OCI-LY1 (cell line): ENCODE results near the gene IRS1.

ENCODE experiments used
- H2AFZ ChIP-seq: fragments of 200-600 bp; sonication (generic), shearing (Covaris generic); 2 replicates; pipeline ENCODE4 v1.6.0; 2014; ENCODE audit warnings: antibody characterized with exemption, mild to moderate bottlenecking, low read length
- H3F3A ChIP-seq: fragments of 200-600 bp; sonication (generic), shearing (Covaris generic); 2 replicates; pipeline ENCODE4 v1.6.0; 2014; ENCODE audit warnings: mild to moderate bottlenecking, antibody characterized with exemption, low read length, moderate library complexity; ENCODE audit not compliant: insufficient read depth
- H3K27ac ChIP-seq: fragments of 200-600 bp; sonication (generic); 2 replicates; pipeline ENCODE4 v1.5.1; 2014; ENCODE audit warnings: low read length, mixed run types, mild to moderate bottlenecking, low read depth; ENCODE audit not compliant: poor library complexity, severe bottlenecking
- H3K27me3 ChIP-seq: fragments of 200-600 bp; sonication (generic); 2 replicates; pipeline ENCODE4 v1.6.0; 2014; ENCODE audit warnings: antibody characterized with exemption, mild to moderate bottlenecking, low read length, moderate library complexity; ENCODE audit not compliant: insufficient read depth
- H3K36me3 ChIP-seq: fragments of 200-600 bp; sonication (generic); 2 replicates; pipeline ENCODE4 v1.6.1; 2014; ENCODE audit warnings: mild to moderate bottlenecking, antibody characterized with exemption, low read length, moderate library complexity, mixed read lengths; ENCODE audit not compliant: insufficient read depth
- H3K4me1 ChIP-seq: fragments of 200-600 bp; sonication (generic); 2 replicates; pipeline ENCODE4 v1.5.1; 2014; ENCODE audit warnings: mild to moderate bottlenecking, low read length, moderate library complexity; ENCODE audit not compliant: insufficient read depth, severe bottlenecking
- H3K4me2 ChIP-seq: fragments of 200-600 bp; sonication (generic), shearing (Covaris generic); 2 replicates; pipeline ENCODE4 v1.6.1; 2014; ENCODE audit warnings: low read length
- H3K4me3 ChIP-seq: fragments of 200-600 bp; sonication (generic); 2 replicates; pipeline ENCODE4 v1.5.1; 2014; ENCODE audit warnings: low read length, low read depth, mild to moderate bottlenecking, mixed read lengths; ENCODE audit not compliant: poor library complexity, severe bottlenecking
- H3K79me2 ChIP-seq: fragments of 200-600 bp; shearing (Covaris generic); 2 replicates; pipeline ENCODE4 v1.6.1; 2016; ENCODE audit warnings: mixed run types, low read length, mixed read lengths; ENCODE audit not compliant: insufficient read depth
- H3K9ac ChIP-seq: fragments of 200-600 bp; sonication (generic), shearing (Covaris generic); 2 replicates; pipeline ENCODE4 v1.6.1; 2014; ENCODE audit warnings: mild to moderate bottlenecking, low read length, mixed read lengths
- H3K9me2 ChIP-seq: fragments of 200-600 bp; sonication (generic), shearing (Covaris generic); 2 replicates; pipeline ENCODE4 v1.6.1; 2014; ENCODE audit warnings: low read depth, mild to moderate bottlenecking, low read length, mixed read lengths
- H3K9me3 ChIP-seq: fragments of 200-600 bp; shearing (Covaris generic); 2 replicates; pipeline ENCODE4 v1.6.1; 2014; ENCODE audit warnings: low read length, mixed read lengths
- H4K20me1 ChIP-seq: fragments of 200-600 bp; sonication (generic), shearing (Covaris generic); 2 replicates; pipeline ENCODE4 v1.6.0; 2016; ENCODE audit warnings: mild to moderate bottlenecking, low read length; ENCODE audit not compliant: insufficient read depth
- EZH2 ChIP-seq: fragments of 200-600 bp; sonication (generic), shearing (Covaris generic); IDR thresholded peaks from 2 replicates; pipeline ENCODE4 v1.8.0; 2017; ENCODE audit warnings: borderline replicate concordance, mixed run types, mild to moderate bottlenecking, antibody characterized with exemption, low read length, moderate library complexity, mixed read lengths
- TF ChIP-seq, protein P1 (sequence below): fragments of 200-600 bp; sonication (generic), shearing (Covaris generic); IDR thresholded peaks from 2 replicates; pipeline ENCODE4 v1.5.1; 2017; ENCODE audit warnings: mild to moderate bottlenecking, antibody characterized with exemption, low read length, moderate library complexity, mixed read lengths

The IRS1 gene

DNA sequence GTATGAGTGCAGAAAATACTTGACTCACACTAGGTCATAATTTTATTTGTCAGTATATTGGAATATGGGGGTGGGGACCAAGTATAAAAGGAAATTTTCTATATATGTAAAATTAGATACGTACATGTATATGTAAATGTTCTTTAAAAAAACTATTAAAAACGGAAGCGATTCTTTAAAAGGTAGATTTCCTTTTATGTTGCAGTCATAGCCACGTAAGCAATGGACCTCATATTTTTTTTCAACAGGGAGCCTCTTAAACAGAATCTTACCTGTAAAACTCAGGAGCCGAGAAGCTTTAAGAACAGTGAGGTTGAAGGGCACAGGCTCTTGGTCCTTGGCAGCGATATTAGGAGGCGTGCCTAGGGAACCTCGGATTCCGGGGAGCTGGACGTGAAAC lies 39.5 kb upstream of the IRS1 start:
- H4K20me1 ChIP-seq: no peaks in the 10 kb centered on the region
- H3K27ac ChIP-seq: peak overlapping the region; percentile 97
- H3K4me1 ChIP-seq: peaks cover 64% of the 10 kb centered on the region
- H3K4me2 ChIP-seq: peak overlapping the region; percentile 95
- no peaks in the 10 kb centered on the region for H3K27me3 ChIP-seq
- no peaks in the 10 kb centered on the region for H3K9me3 ChIP-seq
- peak overlapping the region; percentile 93 for H3K9ac ChIP-seq
- H3F3A ChIP-seq: 0 out of 2 replicates have a peak, but pooled peaks cover 6% of the 10 kb centered on the region
- H3K9me2 ChIP-seq: no peaks in the 10 kb centered on the region
- H3K4me3 ChIP-seq: peak overlapping the region; percentile 74
- peaks cover 17% of the 10 kb centered on the region; the same call in 1 of the 2 replicates for H3K79me2 ChIP-seq
- H3K36me3 ChIP-seq: peaks cover 19% of the 10 kb centered on the region
- peak overlapping the region; percentile 25; the same call in 1 of the 2 replicates for H2AFZ ChIP-seq
- no peak for TF ChIP-seq EZH2
- TF ChIP-seq, protein P1, sequence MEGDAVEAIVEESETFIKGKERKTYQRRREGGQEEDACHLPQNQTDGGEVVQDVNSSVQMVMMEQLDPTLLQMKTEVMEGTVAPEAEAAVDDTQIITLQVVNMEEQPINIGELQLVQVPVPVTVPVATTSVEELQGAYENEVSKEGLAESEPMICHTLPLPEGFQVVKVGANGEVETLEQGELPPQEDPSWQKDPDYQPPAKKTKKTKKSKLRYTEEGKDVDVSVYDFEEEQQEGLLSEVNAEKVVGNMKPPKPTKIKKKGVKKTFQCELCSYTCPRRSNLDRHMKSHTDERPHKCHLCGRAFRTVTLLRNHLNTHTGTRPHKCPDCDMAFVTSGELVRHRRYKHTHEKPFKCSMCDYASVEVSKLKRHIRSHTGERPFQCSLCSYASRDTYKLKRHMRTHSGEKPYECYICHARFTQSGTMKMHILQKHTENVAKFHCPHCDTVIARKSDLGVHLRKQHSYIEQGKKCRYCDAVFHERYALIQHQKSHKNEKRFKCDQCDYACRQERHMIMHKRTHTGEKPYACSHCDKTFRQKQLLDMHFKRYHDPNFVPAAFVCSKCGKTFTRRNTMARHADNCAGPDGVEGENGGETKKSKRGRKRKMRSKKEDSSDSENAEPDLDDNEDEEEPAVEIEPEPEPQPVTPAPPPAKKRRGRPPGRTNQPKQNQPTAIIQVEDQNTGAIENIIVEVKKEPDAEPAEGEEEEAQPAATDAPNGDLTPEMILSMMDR: no peak

DNA sequence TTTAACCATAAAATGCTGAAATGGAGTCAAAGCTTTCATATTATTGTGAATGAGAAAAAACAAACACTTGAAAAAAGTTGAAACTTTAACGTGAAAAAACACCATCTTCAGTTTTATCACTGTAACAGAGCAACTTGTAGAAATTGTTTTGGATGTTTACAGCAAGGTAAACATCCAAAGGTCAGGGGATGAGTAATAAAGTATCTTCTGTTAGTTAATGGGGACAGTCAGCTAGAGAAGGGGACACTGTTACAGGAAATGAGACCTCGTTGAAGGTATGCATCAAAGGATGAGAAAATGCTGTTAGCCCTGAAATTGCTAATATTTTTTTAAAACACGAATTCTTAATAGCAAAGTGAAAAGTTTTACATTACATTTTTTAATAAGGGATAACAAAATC lies 39.1 kb upstream of the IRS1 start:
- peak overlapping the region; percentile 74 for H3K4me3 ChIP-seq
- H3K9me3 ChIP-seq: no peaks in the 10 kb centered on the region
- no peaks in the 10 kb centered on the region for H4K20me1 ChIP-seq
- H3K36me3 ChIP-seq: peaks cover 19% of the 10 kb centered on the region
- no peaks in the 10 kb centered on the region for H3K27me3 ChIP-seq
- H3K4me2 ChIP-seq: peak overlapping the region; percentile 95
- peak overlapping the region; percentile 93 for H3K9ac ChIP-seq
- peaks cover 17% of the 10 kb centered on the region; the same call in 1 of the 2 replicates for H3K79me2 ChIP-seq
- H3F3A ChIP-seq: 0 out of 2 replicates have a peak, but pooled peaks cover 10% of the 10 kb centered on the region
- peaks cover 64% of the 10 kb centered on the region for H3K4me1 ChIP-seq
- H3K27ac ChIP-seq: peak overlapping the region; percentile 97
- no peaks in the 10 kb centered on the region for H3K9me2 ChIP-seq
- no peak overlapping the region for H2AFZ ChIP-seq
- TF ChIP-seq, protein P1: no peak
- no peak for TF ChIP-seq EZH2

DNA sequence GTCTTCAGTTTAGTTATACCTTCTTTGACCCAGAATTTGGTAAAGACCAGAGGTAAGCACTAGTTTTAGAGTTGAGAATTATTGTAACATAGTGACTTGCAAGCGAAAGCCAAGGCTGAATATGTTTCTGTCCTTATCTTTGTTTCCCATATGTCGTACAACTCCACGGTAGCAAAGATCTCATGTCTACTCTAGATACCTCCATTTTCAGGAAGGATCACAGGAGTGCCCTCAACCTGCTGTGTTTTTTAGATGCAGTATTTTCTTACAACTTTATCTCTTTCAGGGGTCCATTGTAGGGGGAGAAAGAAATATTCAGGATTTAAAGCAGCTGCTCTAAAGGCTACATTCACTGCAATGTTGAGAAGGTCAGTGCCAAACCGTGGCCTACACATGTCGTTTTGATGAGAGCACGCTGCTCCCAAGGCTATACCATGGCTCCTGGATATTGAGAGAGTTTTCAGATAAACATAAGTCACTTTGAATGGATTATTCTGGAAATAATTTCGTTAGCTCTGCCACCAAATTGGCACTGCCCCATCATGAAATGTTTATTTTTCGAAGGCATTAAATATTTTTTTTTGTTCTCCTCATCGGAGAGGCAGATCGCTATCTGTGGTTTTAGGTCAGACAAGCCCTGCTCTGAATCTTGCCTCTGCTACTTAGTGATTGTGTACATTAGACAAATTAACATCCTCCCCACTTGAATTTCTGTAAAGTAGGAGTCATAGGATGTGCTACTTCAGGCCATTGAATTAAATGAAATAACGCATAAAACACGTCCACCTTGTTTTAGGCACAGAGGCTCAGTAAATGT lies 38.4 kb upstream of the IRS1 start:
- 0 out of 2 replicates have a peak, but pooled peaks cover 10% of the 10 kb centered on the region for H3F3A ChIP-seq
- no peaks in the 10 kb centered on the region for H4K20me1 ChIP-seq
- no peak for TF ChIP-seq EZH2
- TF ChIP-seq, protein P1: no peak
- peak overlapping the region; percentile 93 for H3K9ac ChIP-seq
- no peaks in the 10 kb centered on the region for H3K9me2 ChIP-seq
- H3K9me3 ChIP-seq: no peaks in the 10 kb centered on the region
- H2AFZ ChIP-seq: no peak overlapping the region
- H3K4me1 ChIP-seq: peaks cover 63% of the 10 kb centered on the region
- H3K4me2 ChIP-seq: peak overlapping the region; percentile 95
- H3K4me3 ChIP-seq: peak overlapping the region; percentile 74
- H3K79me2 ChIP-seq: peaks cover 17% of the 10 kb centered on the region; the same call in 1 of the 2 replicates
- peak overlapping the region; percentile 97 for H3K27ac ChIP-seq
- H3K36me3 ChIP-seq: peaks cover 19% of the 10 kb centered on the region
- H3K27me3 ChIP-seq: no peaks in the 10 kb centered on the region
